ENCODE measurements around the gene IER5. TPM values are rescaled to one million over a fixed set of nuclear protein-coding genes. Genes with fewer than 3 reads are reported as not detected.

IER5 gene
- total RNA-seq, 1 donor = 17.4 TPM

GRCh38 chr1:181117648-181118449 lies 29.3 kb downstream of the IER5 start:
- Histone ChIP-seq H3K27me3 (ENCODE audit: insufficient read depth, low read length) (no peaks in the 10 kb centered on the region), H2AFZ (ENCODE audit: low read length) (peak overlapping the region; percentile 84), H3K4me1 (ENCODE audit: insufficient read depth, low read length) (peaks cover 21% of the 10 kb centered on the region), H3K27ac (ENCODE audit: low read depth, low read length) (peak overlapping the region; percentile 59), H3K4me2 (ENCODE audit: insufficient read depth, low read length) (no peak overlapping the region), H3K36me3 (ENCODE audit: insufficient read depth, low read length) (no peaks in the 10 kb centered on the region), H4K20me1 (ENCODE audit: insufficient read depth, low read length) (no peaks in the 10 kb centered on the region), H3K4me3 (ENCODE audit: insufficient read depth, low read length) (no peak overlapping the region), H3K79me2 (ENCODE audit: insufficient read depth, low read length) (no peaks in the 10 kb centered on the region), H3K9me3 (ENCODE audit: low read depth, low read length) (no peaks in the 10 kb centered on the region)
- DNase-seq (ENCODE audit: insufficient read length, low spot score, missing footprints) = peak; percentile 95
- TF ChIP-seq CTCF (IDR thresholded peaks at IDR 0.05; ENCODE audit: extremely low read depth, low read depth, low read length) = no peak

- no peaks in the 10 kb centered on the region for H3K36me3 ChIP-seq (ENCODE audit: insufficient read depth, low read length)
- H3K4me2 ChIP-seq (ENCODE audit: insufficient read depth, low read length) = no peak overlapping the region
- H3K9me3 ChIP-seq (ENCODE audit: low read depth, low read length) = no peaks in the 10 kb centered on the region
- H3K4me3 ChIP-seq (ENCODE audit: insufficient read depth, low read length) = no peak overlapping the region
- H3K27ac ChIP-seq (ENCODE audit: low read depth, low read length) = no peak overlapping the region
- no peak overlapping the region for H2AFZ ChIP-seq (ENCODE audit: low read length)
- no peaks in the 10 kb centered on the region for H3K79me2 ChIP-seq (ENCODE audit: insufficient read depth, low read length)
- H4K20me1 ChIP-seq (ENCODE audit: insufficient read depth, low read length) = no peaks in the 10 kb centered on the region
- peak; percentile 31 for DNase-seq (ENCODE audit: insufficient read length, low spot score, missing footprints)
- H3K27me3 ChIP-seq (ENCODE audit: insufficient read depth, low read length) = no peaks in the 10 kb centered on the region
- peaks cover 13% of the 10 kb centered on the region for H3K4me1 ChIP-seq (ENCODE audit: insufficient read depth, low read length)
- TF ChIP-seq CTCF (IDR thresholded peaks at IDR 0.05; ENCODE audit: extremely low read depth, low read depth, low read length) = no peak
These were observed 30.8 kb downstream of the IER5 start for GRCh38 chr1:181119093-181119989.

GRCh38 chr1:181120924-181121323 lies 32.4 kb downstream of the IER5 start:
- Histone ChIP-seq H3K27ac (ENCODE audit: low read depth, low read length) (no peak overlapping the region), H4K20me1 (ENCODE audit: insufficient read depth, low read length) (no peaks in the 10 kb centered on the region), H3K36me3 (ENCODE audit: insufficient read depth, low read length) (no peaks in the 10 kb centered on the region), H3K4me1 (ENCODE audit: insufficient read depth, low read length) (peaks cover 13% of the 10 kb centered on the region), H2AFZ (ENCODE audit: low read length) (no peak overlapping the region), H3K9me3 (ENCODE audit: low read depth, low read length) (no peaks in the 10 kb centered on the region), H3K4me2 (ENCODE audit: insufficient read depth, low read length) (no peak overlapping the region), H3K4me3 (ENCODE audit: insufficient read depth, low read length) (no peak overlapping the region), H3K27me3 (ENCODE audit: insufficient read depth, low read length) (no peaks in the 10 kb centered on the region), H3K79me2 (ENCODE audit: insufficient read depth, low read length) (no peaks in the 10 kb centered on the region)
- no peak for TF ChIP-seq CTCF (IDR thresholded peaks at IDR 0.05; ENCODE audit: extremely low read depth, low read depth, low read length)
- no peak for DNase-seq (ENCODE audit: insufficient read length, low spot score, missing footprints)

GRCh38 chr1:181121498-181121897 lies 33.0 kb downstream of the IER5 start:
- no peaks in the 10 kb centered on the region for H4K20me1 ChIP-seq (ENCODE audit: insufficient read depth, low read length)
- no peak overlapping the region for H3K27ac ChIP-seq (ENCODE audit: low read depth, low read length)
- H3K36me3 ChIP-seq (ENCODE audit: insufficient read depth, low read length) = no peaks in the 10 kb centered on the region
- no peak for TF ChIP-seq CTCF (IDR thresholded peaks at IDR 0.05; ENCODE audit: extremely low read depth, low read depth, low read length)
- peaks cover 13% of the 10 kb centered on the region for H3K4me1 ChIP-seq (ENCODE audit: insufficient read depth, low read length)
- H3K27me3 ChIP-seq (ENCODE audit: insufficient read depth, low read length) = no peaks in the 10 kb centered on the region
- H2AFZ ChIP-seq (ENCODE audit: low read length) = no peak overlapping the region
- H3K4me3 ChIP-seq (ENCODE audit: insufficient read depth, low read length) = no peak overlapping the region
- H3K79me2 ChIP-seq (ENCODE audit: insufficient read depth, low read length) = no peaks in the 10 kb centered on the region
- H3K4me2 ChIP-seq (ENCODE audit: insufficient read depth, low read length) = no peak overlapping the region
- DNase-seq (ENCODE audit: insufficient read length, low spot score, missing footprints) = no peak
- H3K9me3 ChIP-seq (ENCODE audit: low read depth, low read length) = no peaks in the 10 kb centered on the region
